ENCODE data around the gene PCSK5. TPM values are rescaled to one million over a fixed set of nuclear protein-coding genes. Genes with fewer than 3 reads are reported as not detected.
"Not testable (repeated sequence)": the region's sequence is repeated elsewhere in the genome, so short reads cannot be mapped to it uniquely, and the experiment has no call there.

The PCSK5 gene
- total RNA-seq, 1 donor = 14.3 TPM

DNA sequence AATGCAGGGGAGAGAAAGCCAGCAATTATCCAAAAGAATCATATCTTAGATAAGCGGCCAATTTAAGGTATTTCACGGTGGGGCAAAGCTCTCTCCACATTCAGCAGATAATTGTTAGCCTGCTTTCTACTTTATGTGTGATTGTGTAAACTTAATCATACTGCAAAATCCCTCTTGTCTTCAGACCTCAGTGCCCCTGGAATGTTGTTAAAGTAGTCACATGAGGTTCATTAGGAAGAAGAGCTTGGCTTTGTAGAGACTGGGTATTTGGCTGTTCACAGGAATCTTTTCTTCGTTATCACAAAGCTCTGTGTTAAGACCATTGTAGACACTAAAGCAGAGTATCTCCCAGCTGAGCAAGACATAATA lies 376.8 kb downstream of the PCSK5 start:
- H3K9me3 ChIP-seq (ENCODE audit: low read depth, low read length) = no peaks in the 10 kb centered on the region

DNA sequence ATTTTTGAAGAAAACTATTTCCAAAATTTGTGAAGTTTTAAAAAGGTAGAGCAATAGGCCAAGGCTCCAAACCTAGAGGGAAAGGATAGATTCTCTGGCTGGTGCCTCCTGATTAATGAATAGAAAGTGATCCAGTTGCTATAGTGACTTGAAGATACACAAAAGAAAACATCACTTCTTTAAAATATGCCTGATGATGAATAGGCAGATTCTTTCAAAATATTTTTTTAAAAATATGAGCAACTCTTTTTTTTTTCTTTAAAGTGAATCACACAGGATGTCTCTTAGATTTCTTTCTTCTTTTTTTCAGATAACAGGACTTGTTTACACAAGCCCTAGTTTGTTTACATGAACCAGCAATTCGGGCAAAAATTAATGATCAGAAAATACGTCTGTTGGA lies 379.3 kb downstream of the PCSK5 start:
- Histone ChIP-seq H3K4me3 (ENCODE audit: low read length) (no peak overlapping the region), H3K9me3 (ENCODE audit: low read depth, low read length) (no peaks in the 10 kb centered on the region), H3K4me1 (ENCODE audit: insufficient read depth, low read length) (no peaks in the 10 kb centered on the region), H3K27me3 (ENCODE audit: insufficient read depth, low read length) (no peaks in the 10 kb centered on the region)

More for the DNA sequence above, 376.8 kb downstream of the PCSK5 start:
- Histone ChIP-seq H3K27me3 (ENCODE audit: insufficient read depth, low read length) (no peaks in the 10 kb centered on the region), H3K4me3 (ENCODE audit: low read length) (no peak overlapping the region), H3K4me1 (ENCODE audit: insufficient read depth, low read length) (no peaks in the 10 kb centered on the region)

DNA sequence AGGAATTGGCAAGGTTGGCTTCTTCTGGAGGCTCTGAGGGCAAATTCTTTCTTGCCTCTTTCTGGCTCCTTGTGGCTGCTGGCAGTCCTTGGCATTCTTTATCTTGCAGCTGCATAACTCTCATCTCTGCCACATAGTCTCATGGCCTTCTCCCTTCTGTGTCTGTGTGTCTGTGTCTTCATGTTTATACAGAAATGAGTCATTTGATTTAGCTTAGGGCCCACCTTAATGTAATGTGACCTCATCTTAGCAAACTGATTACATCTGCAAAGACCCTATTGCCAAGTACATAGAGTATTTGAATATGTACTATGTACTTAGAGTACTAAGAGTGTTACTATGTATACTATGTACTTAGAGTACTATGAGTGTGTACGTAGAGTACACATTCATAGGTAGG lies 381.3 kb downstream of the PCSK5 start:
- Histone ChIP-seq H3K27me3 (ENCODE audit: insufficient read depth, low read length) (no peaks in the 10 kb centered on the region), H3K4me1 (ENCODE audit: insufficient read depth, low read length) (no peaks in the 10 kb centered on the region), H3K9me3 (ENCODE audit: low read depth, low read length) (no peaks in the 10 kb centered on the region), H3K4me3 (ENCODE audit: low read length) (no peak overlapping the region)

DNA sequence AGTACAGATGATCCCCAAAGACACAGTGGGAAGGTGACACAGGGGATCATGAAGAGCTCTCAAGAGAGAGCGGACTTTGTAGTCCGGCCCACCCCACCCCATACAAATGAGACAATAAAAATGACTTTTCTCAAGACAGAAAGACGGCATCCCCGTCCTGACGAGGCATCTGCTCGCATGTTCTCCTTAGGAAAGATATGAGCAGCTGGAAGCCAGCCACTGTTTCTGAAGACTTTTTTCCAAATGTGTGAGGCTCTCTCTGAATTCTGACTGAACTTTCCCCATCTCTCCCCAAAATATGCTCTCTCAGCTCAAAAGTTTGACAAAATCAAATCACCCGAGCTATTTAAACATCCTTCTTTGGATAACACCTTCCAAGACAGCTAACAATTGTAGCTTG lies 398.6 kb downstream of the PCSK5 start:
- Histone ChIP-seq H3K27me3 (ENCODE audit: insufficient read depth, low read length) (no peaks in the 10 kb centered on the region), H3K4me1 (ENCODE audit: insufficient read depth, low read length) (no peaks in the 10 kb centered on the region), H3K4me3 (ENCODE audit: low read length) (no peak overlapping the region)

DNA sequence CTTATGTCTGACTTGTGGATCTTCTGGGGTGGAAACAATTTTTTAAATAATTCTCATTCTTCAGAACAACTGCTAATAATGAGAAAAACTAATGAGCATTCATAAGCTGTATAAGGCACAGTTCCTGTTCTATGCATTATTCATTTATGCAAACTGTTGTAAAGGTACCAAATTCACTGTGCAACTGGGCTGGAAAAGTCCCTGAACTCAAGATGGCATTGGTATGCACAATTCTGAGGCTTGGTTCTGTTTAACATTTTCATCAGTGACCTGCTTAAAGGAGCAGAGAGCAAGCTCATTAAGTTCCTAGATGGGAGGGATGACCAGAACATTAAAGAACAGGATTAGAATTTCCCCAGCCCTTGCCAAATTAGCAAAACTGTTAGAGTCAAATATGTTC lies 399.2 kb downstream of the PCSK5 start:
- no peaks in the 10 kb centered on the region for H3K9me3 ChIP-seq (ENCODE audit: low read depth, low read length)
- no peaks in the 10 kb centered on the region for H3K4me1 ChIP-seq (ENCODE audit: insufficient read depth, low read length)
- H3K4me3 ChIP-seq (ENCODE audit: low read length) = no peak overlapping the region
- no peaks in the 10 kb centered on the region for H3K27me3 ChIP-seq (ENCODE audit: insufficient read depth, low read length)

More for the DNA sequence above, 398.6 kb downstream of the PCSK5 start:
- no peaks in the 10 kb centered on the region for H3K9me3 ChIP-seq (ENCODE audit: low read depth, low read length)

DNA sequence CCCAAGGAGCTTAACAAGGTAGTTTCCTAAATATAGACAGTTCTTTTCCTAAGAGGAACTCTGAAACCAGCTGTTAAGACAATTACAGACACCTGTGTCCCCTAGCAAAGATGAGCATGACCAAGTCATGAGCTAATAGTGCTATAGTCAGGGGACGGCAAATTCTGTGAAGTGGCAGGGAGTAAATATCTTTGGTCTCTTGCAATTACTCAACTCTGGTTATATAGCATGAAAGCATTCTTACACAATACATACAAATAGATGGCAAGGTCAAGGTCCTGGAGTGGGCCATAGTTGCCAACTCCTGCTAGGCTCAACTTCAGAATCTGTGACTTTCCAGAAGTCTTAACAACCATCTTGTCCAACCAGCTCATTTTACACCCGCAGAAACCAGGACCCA lies 400.1 kb downstream of the PCSK5 start:
- Histone ChIP-seq H3K4me3 (ENCODE audit: low read length) (no peak overlapping the region), H3K9me3 (ENCODE audit: low read depth, low read length) (no peaks in the 10 kb centered on the region), H3K4me1 (ENCODE audit: insufficient read depth, low read length) (no peaks in the 10 kb centered on the region), H3K27me3 (ENCODE audit: insufficient read depth, low read length) (no peaks in the 10 kb centered on the region)

DNA sequence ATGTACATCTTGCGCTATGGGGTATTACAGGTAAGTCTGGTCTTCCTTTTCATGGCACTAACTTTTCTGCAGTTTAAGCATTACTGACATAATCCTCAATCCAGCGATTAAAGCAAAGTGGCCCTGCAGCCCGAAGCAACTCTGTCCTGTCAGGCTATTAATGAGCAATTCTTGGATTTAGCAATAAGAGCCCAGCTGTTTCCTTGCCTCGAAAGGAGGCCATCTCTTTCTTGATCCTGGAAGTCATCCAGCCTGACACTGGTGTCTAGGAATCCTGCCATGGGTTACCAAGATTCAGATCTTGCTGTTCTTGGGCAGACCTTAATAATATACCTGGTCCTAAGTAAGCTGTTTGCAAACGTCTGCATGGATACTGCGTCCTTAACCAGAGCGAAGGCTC lies 401.8 kb downstream of the PCSK5 start:
- no peaks in the 10 kb centered on the region for H3K27me3 ChIP-seq (ENCODE audit: insufficient read depth, low read length)

DNA sequence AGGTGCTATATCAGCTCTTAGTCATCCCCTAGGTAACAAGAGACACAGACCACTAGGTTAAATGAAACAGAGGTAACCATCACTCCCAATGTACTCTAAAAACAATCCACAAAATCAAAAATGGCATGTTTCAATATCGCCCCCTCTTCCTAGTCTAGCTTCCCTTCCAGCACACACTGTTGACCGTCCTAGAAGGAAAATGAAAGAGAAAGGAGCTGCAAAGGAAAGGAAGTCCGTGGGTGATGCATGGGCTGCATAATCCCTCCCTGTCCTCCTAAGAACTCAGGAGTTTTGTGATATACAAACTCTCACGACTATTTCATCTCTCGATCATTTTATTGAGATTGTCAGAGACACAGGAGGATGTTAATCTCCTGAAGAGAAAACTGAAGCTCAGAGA lies 402.2 kb downstream of the PCSK5 start:
- H3K27me3 ChIP-seq (ENCODE audit: insufficient read depth, low read length) = no peaks in the 10 kb centered on the region
- no peak overlapping the region for H3K4me3 ChIP-seq (ENCODE audit: low read length)
- H3K4me1 ChIP-seq (ENCODE audit: insufficient read depth, low read length) = peaks cover 3% of the 10 kb centered on the region
- no peaks in the 10 kb centered on the region for H3K9me3 ChIP-seq (ENCODE audit: low read depth, low read length)

More for the DNA sequence above, 401.8 kb downstream of the PCSK5 start:
- H3K4me1 ChIP-seq (ENCODE audit: insufficient read depth, low read length) = no peaks in the 10 kb centered on the region
- H3K4me3 ChIP-seq (ENCODE audit: low read length) = no peak overlapping the region
- H3K9me3 ChIP-seq (ENCODE audit: low read depth, low read length) = no peaks in the 10 kb centered on the region

DNA sequence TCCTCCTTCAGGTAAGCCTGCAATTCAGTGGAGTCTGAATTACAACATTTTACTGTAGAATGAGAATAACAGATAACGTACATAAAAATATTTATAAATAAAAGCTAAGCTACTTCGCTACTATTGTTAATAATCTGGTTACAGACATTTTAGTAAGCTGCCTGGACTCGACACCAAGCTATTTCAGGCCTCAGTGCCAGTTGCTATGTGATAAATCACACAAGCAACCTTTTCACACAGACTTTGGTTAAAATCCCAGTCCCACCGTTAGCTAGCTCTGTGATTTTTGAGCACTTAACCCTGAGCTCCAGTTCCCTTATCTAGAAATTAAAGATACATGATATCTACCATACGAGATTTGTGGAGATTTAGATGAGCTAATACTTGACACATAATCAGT lies 403.8 kb downstream of the PCSK5 start:
- Histone ChIP-seq H3K4me3 (ENCODE audit: low read length) (no peak overlapping the region), H3K4me1 (ENCODE audit: insufficient read depth, low read length) (peaks cover 7% of the 10 kb centered on the region), H3K9me3 (ENCODE audit: low read depth, low read length) (no peaks in the 10 kb centered on the region), H3K27me3 (ENCODE audit: insufficient read depth, low read length) (no peaks in the 10 kb centered on the region)

DNA sequence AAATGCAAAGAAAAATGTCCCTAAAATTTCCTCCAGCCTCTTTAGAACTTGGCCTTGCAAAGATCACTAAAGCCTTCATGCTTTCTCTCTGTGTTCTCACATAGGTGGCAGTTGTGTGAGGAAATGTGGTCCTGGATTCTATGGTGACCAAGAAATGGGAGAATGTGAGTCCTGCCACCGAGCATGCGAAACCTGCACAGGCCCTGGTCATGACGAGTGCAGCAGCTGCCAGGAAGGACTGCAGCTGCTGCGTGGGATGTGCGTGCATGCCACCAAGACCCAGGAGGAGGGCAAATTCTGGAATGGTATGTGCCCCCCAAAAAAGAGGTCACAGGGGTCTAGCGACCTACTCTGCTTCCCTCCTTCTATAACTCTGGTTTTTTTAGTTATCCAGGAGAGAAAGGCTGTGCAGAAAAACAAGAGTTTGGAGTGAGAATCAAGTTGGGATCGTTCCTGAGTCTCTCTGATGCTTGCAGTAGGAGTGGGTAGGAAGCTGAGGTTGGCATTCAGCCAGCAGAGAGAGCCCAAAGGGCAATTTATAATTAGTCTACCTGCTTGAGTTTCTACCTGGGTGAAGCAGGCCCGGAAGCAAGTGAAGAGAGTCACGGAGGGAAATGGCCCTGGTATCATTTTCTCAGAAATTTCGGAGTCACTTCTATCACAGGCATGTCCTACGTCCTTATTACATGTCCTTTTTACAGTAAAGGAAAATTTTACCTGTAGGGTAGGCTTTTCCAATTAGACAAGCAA lies 406.3 kb downstream of the PCSK5 start:
- Histone ChIP-seq H3K27me3 (ENCODE audit: insufficient read depth, low read length) (no peaks in the 10 kb centered on the region), H3K4me1 (ENCODE audit: insufficient read depth, low read length) (peaks cover 7% of the 10 kb centered on the region), H3K4me3 (ENCODE audit: low read length) (no peak overlapping the region), H3K9me3 (ENCODE audit: low read depth, low read length) (no peaks in the 10 kb centered on the region)

DNA sequence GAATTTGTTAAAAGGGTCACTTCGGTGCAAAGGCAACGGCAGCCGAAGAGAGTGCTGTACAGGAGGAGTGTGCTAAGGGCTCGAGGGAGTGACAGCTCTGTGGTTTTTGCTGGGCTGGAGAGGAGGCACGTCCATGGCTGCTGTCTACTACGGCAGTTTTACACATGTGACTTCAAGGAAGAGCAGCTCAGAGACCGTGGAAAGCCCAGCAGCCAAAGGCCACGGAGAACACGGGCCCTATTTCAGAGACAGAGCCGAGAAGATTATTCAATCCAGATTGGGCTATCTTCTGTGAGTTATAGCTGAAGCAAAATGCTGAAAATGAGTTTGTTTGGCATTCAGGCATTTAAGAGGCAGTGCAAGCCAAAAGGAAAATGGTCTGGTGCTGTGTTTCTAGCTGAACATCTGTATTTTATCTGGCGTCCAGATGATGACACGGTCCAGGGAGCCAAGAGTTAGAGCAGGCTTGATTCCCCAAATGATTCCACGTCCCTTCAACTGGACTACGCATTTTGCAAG lies 407.3 kb downstream of the PCSK5 start:
- Histone ChIP-seq H3K4me1 (ENCODE audit: insufficient read depth, low read length) (peaks cover 7% of the 10 kb centered on the region), H3K27me3 (ENCODE audit: insufficient read depth, low read length) (no peaks in the 10 kb centered on the region), H3K4me3 (ENCODE audit: low read length) (no peak overlapping the region), H3K9me3 (ENCODE audit: low read depth, low read length) (no peaks in the 10 kb centered on the region)

DNA sequence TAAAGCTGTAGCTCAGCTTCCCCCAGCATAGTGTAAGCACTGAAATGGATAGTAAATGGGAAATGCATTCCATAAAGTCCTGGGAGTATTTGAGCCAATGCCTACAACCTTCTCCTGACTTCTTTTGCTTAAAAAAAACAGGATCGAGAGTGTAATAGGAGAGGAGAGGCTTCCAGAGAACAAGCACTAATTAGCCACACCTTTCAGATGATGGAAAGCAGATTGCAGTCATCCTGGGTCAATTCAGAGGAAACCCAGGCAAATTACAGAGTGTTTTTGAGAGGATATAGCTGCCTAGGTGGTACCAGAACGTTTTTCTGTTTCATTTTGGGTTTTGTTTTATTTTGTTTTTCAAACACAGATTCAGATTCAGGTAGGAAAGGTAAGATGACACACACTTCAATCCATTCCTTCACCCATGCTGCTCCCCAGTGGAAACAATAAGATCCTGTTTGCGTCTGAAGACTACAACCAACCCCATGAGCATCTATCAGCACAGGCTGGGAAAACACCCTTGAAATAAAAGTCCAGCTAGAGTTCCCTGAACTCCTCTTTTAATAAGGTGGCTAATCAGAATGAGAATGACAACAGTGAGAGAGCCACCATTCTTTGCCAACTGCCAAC lies 408.2 kb downstream of the PCSK5 start:
- Histone ChIP-seq H3K4me3 (ENCODE audit: low read length) (no peak overlapping the region), H3K9me3 (ENCODE audit: low read depth, low read length) (no peaks in the 10 kb centered on the region), H3K4me1 (ENCODE audit: insufficient read depth, low read length) (peaks cover 7% of the 10 kb centered on the region), H3K27me3 (ENCODE audit: insufficient read depth, low read length) (no peaks in the 10 kb centered on the region)

DNA sequence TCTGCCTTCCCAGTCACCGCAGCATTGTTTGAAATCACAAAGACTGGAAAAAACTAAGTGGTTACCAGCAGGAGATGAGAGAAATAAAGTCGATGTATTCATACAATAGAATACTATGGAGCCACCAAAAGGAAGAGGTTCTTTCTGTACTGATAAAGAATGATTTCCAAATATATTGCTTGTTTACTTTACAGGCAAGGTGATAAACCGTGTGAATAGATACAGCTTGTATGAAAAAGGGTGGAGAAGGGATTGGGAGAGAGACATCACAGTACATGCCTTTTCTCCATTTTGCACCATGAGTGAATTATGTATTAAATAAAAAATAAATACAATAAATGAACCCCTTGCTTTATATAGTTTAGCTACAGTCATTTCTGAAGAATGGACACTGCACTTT lies 412.1 kb downstream of the PCSK5 start:
- H3K4me3 ChIP-seq (ENCODE audit: low read length) = no peak overlapping the region
- no peaks in the 10 kb centered on the region for H3K9me3 ChIP-seq (ENCODE audit: low read depth, low read length)
- H3K27me3 ChIP-seq (ENCODE audit: insufficient read depth, low read length) = no peaks in the 10 kb centered on the region
- H3K4me1 ChIP-seq (ENCODE audit: insufficient read depth, low read length) = peaks cover 5% of the 10 kb centered on the region

DNA sequence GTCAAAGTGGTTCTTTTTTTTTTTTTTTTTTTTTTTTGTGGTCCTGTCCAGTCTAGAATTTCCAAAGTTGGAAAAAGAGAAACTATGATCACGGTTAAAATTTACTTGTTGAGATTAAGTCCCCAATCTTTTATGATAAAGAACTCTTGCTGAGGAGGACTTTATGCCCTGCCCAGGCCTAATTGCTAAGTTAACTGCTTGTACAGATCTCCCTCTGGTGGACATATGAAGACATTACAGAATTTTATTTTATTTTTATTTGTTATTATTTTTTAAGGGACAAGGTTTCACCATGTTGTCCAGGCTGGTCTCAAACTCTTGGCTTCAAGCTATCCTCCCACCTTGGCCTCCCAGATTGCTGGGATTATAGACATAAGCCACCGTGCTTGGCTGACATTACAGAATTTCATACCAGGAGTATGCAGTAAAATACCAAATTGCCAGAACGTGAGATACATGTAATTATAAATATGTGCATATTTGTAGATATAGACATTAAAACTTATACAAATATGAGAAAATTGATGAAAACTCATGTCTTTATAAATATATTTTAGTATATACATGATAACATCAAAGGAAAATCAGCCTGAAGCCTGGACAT lies 412.6 kb downstream of the PCSK5 start:
- Histone ChIP-seq H3K9me3 (ENCODE audit: low read depth, low read length) (no peaks in the 10 kb centered on the region), H3K27me3 (ENCODE audit: insufficient read depth, low read length) (no peaks in the 10 kb centered on the region)

DNA sequence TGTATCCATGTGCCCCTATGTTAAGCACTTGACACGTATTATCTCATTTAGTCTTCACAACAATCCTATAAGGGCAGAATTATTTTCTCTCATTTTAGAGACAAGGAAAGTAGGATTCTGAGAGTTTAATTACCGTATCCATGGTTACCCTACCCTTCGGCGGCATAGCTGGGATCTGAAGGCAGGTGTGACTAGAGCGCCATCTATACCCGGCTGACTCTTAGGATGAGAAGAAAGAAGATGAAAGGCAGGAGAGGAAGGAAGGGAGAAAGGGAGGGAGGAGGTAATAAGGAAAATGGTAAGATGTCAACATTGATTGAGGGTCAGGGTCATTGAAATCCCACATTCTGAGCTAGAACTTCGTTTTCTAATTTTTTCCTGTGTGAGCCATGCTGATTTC lies 416.6 kb downstream of the PCSK5 start:
- H3K9me3 ChIP-seq (ENCODE audit: low read depth, low read length); H3K27me3 ChIP-seq (ENCODE audit: insufficient read depth, low read length); H3K4me1 ChIP-seq (ENCODE audit: insufficient read depth, low read length); H3K4me3 ChIP-seq (ENCODE audit: low read length): not testable (repeated sequence)

More for the DNA sequence above, 412.6 kb downstream of the PCSK5 start:
- Histone ChIP-seq H3K4me1 (ENCODE audit: insufficient read depth, low read length) (peaks cover under 1% of the 10 kb centered on the region), H3K4me3 (ENCODE audit: low read length) (no peak overlapping the region)
